NCI-H1436 treated with DMSO at 0.1 percent for 48 hours (cell line): ENCODE measurements around the gene CMTM1.
"Not testable (repeated sequence)": the region's sequence is repeated elsewhere in the genome, so short reads cannot be mapped to it uniquely, and the experiment has no call there.

ENCODE experiments used
- DNase-seq: peaks from one replicate; lab custom pipeline; 2025; lab: John Stamatoyannopoulos, UW

CMTM1 gene

DNA sequence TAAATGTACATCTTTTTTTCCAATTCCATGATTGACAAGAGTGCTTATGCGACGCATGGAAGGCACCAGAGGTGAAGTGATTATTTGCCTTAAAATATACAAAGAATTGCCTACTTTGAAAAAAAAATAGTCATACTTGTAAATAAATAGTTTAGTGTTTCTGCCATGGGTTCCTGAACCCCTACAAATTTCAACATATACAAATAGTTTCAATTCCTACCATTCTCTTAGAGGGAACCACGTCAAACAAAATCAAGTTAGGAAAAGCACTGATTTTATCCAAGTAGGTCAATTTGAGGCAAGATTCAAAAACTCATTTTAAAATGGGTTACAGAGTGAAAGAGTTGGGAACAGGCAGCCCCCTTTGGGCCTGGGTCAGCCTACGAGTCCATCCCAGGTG, 49.9 kb downstream of the CMTM1 start:
- no peak for DNase-seq

DNA sequence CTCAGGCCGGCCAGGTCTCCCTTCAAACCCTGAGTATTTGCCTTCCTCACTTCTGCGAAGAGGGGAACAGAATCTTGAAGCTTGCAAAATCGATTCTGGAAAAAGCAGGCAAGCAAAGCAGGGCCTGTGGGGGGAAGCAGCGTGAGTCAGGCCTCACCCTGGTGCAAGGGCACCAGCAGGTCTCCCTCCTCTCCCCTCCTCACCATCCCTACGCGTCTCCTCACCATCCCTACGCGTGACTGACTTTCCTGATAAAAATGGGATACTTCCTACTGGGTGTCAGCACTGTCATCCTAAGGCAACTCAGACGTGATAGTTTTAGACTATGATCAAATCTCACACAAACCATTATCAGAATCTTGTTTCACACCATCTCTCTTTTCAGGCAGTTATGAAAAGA, 50.4 kb downstream of the CMTM1 start:
- DNase-seq: no peak

- no peak for DNase-seq
These were observed 50.8 kb downstream of the CMTM1 start for GRCh38 chr16:66617010-66617434.

DNA sequence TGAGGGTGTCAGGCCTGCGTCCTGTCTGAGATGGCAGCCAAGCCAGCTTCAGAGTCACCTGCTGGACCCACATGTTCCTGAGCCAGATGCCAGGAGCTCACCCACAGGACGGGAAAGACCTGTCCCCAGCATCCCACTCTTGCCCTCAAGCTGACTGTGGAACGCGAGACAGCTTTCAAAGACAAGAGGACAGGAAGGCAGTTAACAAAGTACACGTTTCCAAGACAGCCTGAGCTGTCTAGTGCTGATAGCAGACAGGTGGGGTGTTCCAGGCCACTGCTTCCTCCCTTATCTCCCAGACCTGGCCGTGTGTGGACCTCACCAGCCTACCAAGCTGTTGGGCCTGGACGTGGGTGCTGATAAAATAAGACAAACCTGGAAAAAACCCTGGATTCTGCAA, 51.5 kb downstream of the CMTM1 start:
- DNase-seq: no peak

DNA sequence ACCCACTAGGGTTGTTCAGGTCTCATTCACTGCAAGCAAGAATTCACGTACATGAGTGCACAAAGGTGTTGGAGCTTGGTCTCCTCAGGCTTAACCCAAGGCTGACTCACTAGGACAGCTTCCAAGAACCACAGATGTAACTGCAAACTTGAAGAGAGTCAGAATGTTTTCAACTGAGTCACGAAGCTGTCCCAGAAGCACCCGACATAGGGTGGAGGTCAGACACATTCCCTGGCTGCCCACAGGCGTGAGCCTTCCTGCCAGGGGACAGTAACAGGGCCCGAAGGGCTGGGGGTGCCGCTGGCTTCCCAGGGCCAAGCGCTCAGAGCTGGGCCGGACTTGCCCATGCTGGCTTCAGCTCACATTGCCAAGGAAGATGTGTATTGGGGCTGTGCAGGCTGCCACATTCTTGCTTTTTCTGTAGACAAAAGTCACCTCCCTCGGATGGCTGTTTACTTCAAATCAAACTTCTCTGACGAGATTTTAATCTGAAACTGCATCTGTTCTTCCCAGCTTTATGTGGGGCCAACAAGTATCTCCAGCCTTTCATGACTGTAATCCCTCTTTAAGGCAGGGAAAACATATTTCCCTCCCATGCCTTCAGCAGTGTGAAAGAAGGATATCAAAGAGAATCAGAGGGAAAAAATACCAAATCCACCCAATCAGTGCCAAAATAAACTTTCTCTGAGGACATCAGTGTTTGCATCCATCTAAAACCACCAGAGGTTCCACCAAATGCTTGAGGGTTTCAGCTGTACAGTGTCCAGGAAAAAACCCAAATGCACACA, 52.5 kb downstream of the CMTM1 start:
- no peak for DNase-seq

GRCh38 chr16:66619534-66620428, 53.5 kb downstream of the CMTM1 start:
- DNase-seq: no peak

- DNase-seq: no peak
These were observed 54.2 kb downstream of the CMTM1 start for GRCh38 chr16:66620429-66620795.

DNA sequence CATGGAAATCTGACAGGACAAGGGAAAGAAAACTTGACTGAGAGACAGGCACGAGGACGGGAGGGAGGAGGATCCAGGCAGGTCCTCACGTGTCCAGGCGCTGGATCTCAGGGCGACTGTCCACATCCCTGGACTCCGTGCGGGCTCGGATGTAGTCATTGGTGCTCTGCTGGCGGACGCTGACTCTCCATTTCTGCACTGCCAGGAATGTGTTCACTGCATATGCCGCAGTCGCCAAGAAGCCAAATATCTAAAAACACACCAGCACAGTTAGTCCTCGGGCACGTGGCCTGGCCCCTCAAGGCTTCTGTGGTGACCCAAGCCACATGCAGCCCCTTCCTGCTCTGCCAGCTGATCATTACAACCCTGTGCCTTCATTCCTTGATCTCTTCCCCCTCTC, 55.7 kb downstream of the CMTM1 start:
- DNase-seq: no peak

DNA sequence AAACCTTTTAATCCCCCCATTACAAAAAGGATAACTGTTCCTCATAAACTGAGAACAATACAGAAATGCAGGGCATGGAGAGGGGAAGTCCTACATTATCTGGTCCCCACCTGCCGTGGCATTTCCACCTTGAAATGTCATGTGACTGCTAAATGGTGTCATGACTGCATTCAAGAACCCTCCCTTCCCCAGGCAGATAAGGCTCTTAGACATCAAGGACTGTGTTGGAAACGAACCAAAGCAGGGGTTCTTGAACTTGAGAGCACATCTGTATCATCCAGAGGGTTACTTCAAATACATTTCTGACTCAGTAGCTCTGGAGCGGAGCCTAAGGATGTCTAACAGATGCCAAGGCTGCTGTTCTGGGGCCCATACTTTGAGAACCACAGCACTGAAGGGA, 56.6 kb downstream of the CMTM1 start:
- no peak for DNase-seq

GRCh38 chr16:66623755-66624154, 57.5 kb downstream of the CMTM1 start:
- DNase-seq: no peak

- DNase-seq: not testable (repeated sequence)
These were observed 61.6 kb downstream of the CMTM1 start for GRCh38 chr16:66627611-66628378.
